ENCODE results near the gene INTS11. TPM values are rescaled to one million over a fixed set of nuclear protein-coding genes. Genes with fewer than 3 reads are reported as not detected.

Gene INTS11
- total and polyA plus RNA-seq, 2 of the 13 experiments (the other 11 are each of a cell fraction or from before 2014, with no cell fraction given) = 52.8 to 94.8 TPM

- TF ChIP-seq SKIL (CRISPR knock-in tag; IDR thresholded peaks at IDR 0.05; ENCODE audit: borderline replicate concordance) (no peak), GATAD1 (CRISPR knock-in tag; IDR thresholded peaks at IDR 0.05) (peak; percentile 53; the same call in 1 of the 2 replicates), ZNF362 (CRISPR knock-in tag; IDR thresholded peaks at IDR 0.05; ENCODE audit: borderline replicate concordance) (no peak), TOE1 (CRISPR knock-in tag; IDR thresholded peaks at IDR 0.05) (no peak), HNRNPH1 (optimal IDR thresholded peaks at IDR 0.05; ENCODE audit: low read depth, low read length) (no peak), HDAC1 (CRISPR knock-in tag; IDR thresholded peaks at IDR 0.05) (peak; percentile 68), ZHX2 (IDR thresholded peaks at IDR 0.05; ENCODE audit: low read depth) (no peak), ZHX2 (CRISPR knock-in tag; IDR thresholded peaks at IDR 0.05; ENCODE audit: borderline replicate concordance) (no peak), BCL6 (CRISPR knock-in tag; IDR thresholded peaks at IDR 0.05) (0 out of 2 replicates have a peak, but pooled peaks have one; percentile 15), ZNF891 (CRISPR knock-in tag; IDR thresholded peaks at IDR 0.05) (no peak; the same call in 1 of the 2 replicates), HOXA3 (CRISPR knock-in tag; IDR thresholded peaks at IDR 0.05) (0 out of 2 replicates have a peak, but pooled peaks have one; percentile 30), CENPX (CRISPR knock-in tag; IDR thresholded peaks at IDR 0.05) (no peak), ZFP36L1 (CRISPR knock-in tag; IDR thresholded peaks at IDR 0.05) (no peak), SIN3A (IDR thresholded peaks at IDR 0.05; ENCODE audit: borderline replicate concordance, low read depth, low read length) (peak; percentile 11; the same call in 1 of the 2 replicates), IKZF4 (CRISPR knock-in tag; IDR thresholded peaks at IDR 0.05; ENCODE audit: borderline replicate concordance, low read depth, not compliant biosample characterization) (no peak), MEF2D (CRISPR knock-in tag; IDR thresholded peaks at IDR 0.05) (no peak), ZNF549 (CRISPR knock-in tag; IDR thresholded peaks at IDR 0.05) (no peak), ZNF564 (CRISPR knock-in tag; IDR thresholded peaks at IDR 0.05) (peak; percentile 29; the same call in 1 of the 2 replicates), SP4 (CRISPR knock-in tag; IDR thresholded peaks at IDR 0.05) (no peak; the same call in 1 of the 2 replicates), THAP11 (CRISPR knock-in tag; IDR thresholded peaks at IDR 0.05) (peak; percentile 54), SALL1 (CRISPR knock-in tag; IDR thresholded peaks at IDR 0.05) (peak; percentile 11; the same call in 1 of the 2 replicates)
Observed at GRCh38 chr1:1347663-1348419, 23.4 kb upstream of the INTS11 start (continued).
